ENCODE data around the gene HBD. TPM values are rescaled to one million over a fixed set of nuclear protein-coding genes. Genes with fewer than 3 reads are reported as not detected.
A peak's percentile ranks its signal among the peaks of the same experiment; 100 is the strongest.

HBD gene
- total and polyA plus RNA-seq, 9 of the 15 experiments (the other 6 are each of a cell fraction or from before 2014, with no cell fraction given) = 11.8 to 169 (median 36.0) TPM

GRCh38 chr11:5277807-5278382 lies 43.6 kb upstream of the HBD start:
- H3K4me2 ChIP-seq (ENCODE audit: insufficient read depth, low read length) = peak overlapping the region; percentile 47; the same call in 1 of the 2 replicates
- intact Hi-C loops (cut with micrococcal nuclease) (no loop called here), in situ Hi-C loops (cut with MboI) (no loop called here)
- H3K9me1 ChIP-seq (ENCODE audit: control insufficient read depth, insufficient read depth, low read length) = no peaks in the 10 kb centered on the region
- H4K20me1 ChIP-seq (replicated peaks; ENCODE audit: control insufficient read depth, insufficient read depth, low read length) = no peaks in the 10 kb centered on the region
- FAIRE-seq (no peak), ATAC-seq (no peak), DNase-seq (ENCODE audit: extremely low read depth in 1 of 4, low spot score in 3 of 4) (no peak)
- H3K27ac ChIP-seq (ENCODE audit: extremely low read depth, low read depth, low read length) = peak overlapping the region; percentile 87
- H3K36me3 ChIP-seq (ENCODE audit: control insufficient read depth, insufficient read depth, low read length) = peaks cover 48% of the 10 kb centered on the region
- no peaks in the 10 kb centered on the region for H3K27me3 ChIP-seq (ENCODE audit: control insufficient read depth in 2 of 2, insufficient read depth in 2 of 2, low read length in 2 of 2)
- ChIA-PET POLR2A (interaction anchor here (0.6 to 7.3 kb wide), 10 partner anchors 8 to 228 kb away, joined by 3 to 55 read pairs (median 4); partner anchors contain the start of gene HBE1), CTCF (ENCODE audit: low intra/inter-chr PET ratio) (no interaction called here)
- H3K9ac ChIP-seq (ENCODE audit: insufficient read depth in 1 of 2, low read depth in 2 of 2, low read length in 2 of 2) = peak overlapping the region in 1 of 2 experiments; percentile 5; a peak in 1 of 4 replicates
- BruUV-seq (replicated peaks) = no TSS peak
- H3K9me3 ChIP-seq (replicated peaks; ENCODE audit: control insufficient read depth, insufficient read depth, low read depth, low read length) = no peaks in the 10 kb centered on the region
- no peak overlapping the region for H2AFZ ChIP-seq (ENCODE audit: low read depth, low read length)
- H3K4me1 ChIP-seq (replicated peaks in 1 of 2; ENCODE audit: control insufficient read depth in 2 of 2, insufficient read depth in 2 of 2, low read length in 2 of 2) = peaks cover 36 to 88% of the 10 kb centered on the region in 2 experiments
- H3K4me3 ChIP-seq = no peak overlapping the region
- H3K79me2 ChIP-seq (ENCODE audit: control insufficient read depth, insufficient read depth, low read length) = peaks cover 82% of the 10 kb centered on the region
- WGBS (ENCODE audit: insufficient coverage, low coverage, missing lambda C conversion rate) = 0% methylated on average over 1 of the region's 1 CpG
- TF ChIP-seq ZNF217 (CRISPR knock-in tag; IDR thresholded peaks at IDR 0.05) (no peak), DPF2 (IDR thresholded peaks at IDR 0.05) (peak; percentile 56; the same call in 1 of the 2 replicates), ARID1B (IDR thresholded peaks at IDR 0.05) (peak; percentile 66), PRDM10 (IDR thresholded peaks at IDR 0.05; ENCODE audit: partially characterized antibody) (no peak), MEIS2 (IDR thresholded peaks at IDR 0.05; ENCODE audit: partially characterized antibody) (peak; percentile 90), VEZF1 (CRISPR knock-in tag; IDR thresholded peaks at IDR 0.05) (peak; percentile 20; the same call in 1 of the 2 replicates), ZNF316 (IDR thresholded peaks at IDR 0.05) (no peak), MXI1 (IDR thresholded peaks at IDR 0.05; ENCODE audit: low read depth, low read length) (no peak), ATF3 (IDR thresholded peaks at IDR 0.05) (peak; percentile 56; the same call in 1 of the 2 replicates), ATF3 (CRISPR knock-in tag; conservative IDR thresholded peaks at IDR 0.05) (no peak), NCOA2 (IDR thresholded peaks at IDR 0.05; ENCODE audit: partially characterized antibody in 2 of 2) (peak in 1 of 2 experiments; percentile 13), NR2C2 (CRISPR knock-in tag; IDR thresholded peaks at IDR 0.05) (no peak), NR2C2 (tag; IDR thresholded peaks at IDR 0.05) (peak; percentile 50; the same call in 1 of the 2 replicates), FOSL1 (tag; conservative IDR thresholded peaks at IDR 0.05) (peak; percentile 76), SMARCA4 (IDR thresholded peaks at IDR 0.05) (peak; percentile 61), PKNOX1 (IDR thresholded peaks at IDR 0.05) (peak; percentile 81)

Data from K562 (cell line).